Lung (tissue), 12 donors: Measurements from ENCODE around the gene SIRT4. TPM values are rescaled to one million over a fixed set of nuclear protein-coding genes. Genes with fewer than 3 reads are reported as not detected.

Source experiments
- ATAC-seq: fragments of 200-7000 bp; cut with Tn5 transposase; one replicate; pipeline ENCODE4 v1.9.1; 2020; ENCODE audit warnings: moderate number of reproducible peaks; ENCODE audit not compliant: insufficient read depth, low FRiP score
- DNase-seq, 3 donors: peaks; one replicate each; pipeline ENCODE4 v3.0.0-alpha.2; 2013 to 2017
- H3K27ac ChIP-seq, 2 donors: one replicate each; pipeline ENCODE4 v1.5.1; 2013; ENCODE audit warnings: mild to moderate bottlenecking in 2 of 2, moderate library complexity in 2 of 2, control low read depth in 1 of 2, inconsistent platforms in 1 of 2, low read depth in 1 of 2, low read length in 1 of 2
- H3K27me3 ChIP-seq, 3 donors: one replicate each; pipeline ENCODE4 v1.5.1; 2013; ENCODE audit warnings: low read length in 2 of 3; ENCODE audit not compliant: control insufficient read depth in 3 of 3, insufficient read depth in 3 of 3
- H3K36me3 ChIP-seq, 4 donors: one replicate each; pipeline ENCODE4 v1.5.1; 2013; ENCODE audit warnings: low read length in 4 of 4, mild to moderate bottlenecking in 1 of 4, moderate library complexity in 1 of 4; ENCODE audit not compliant: control insufficient read depth in 4 of 4, insufficient read depth in 4 of 4
- H3K4me1 ChIP-seq, 5 donors: one replicate each; pipeline ENCODE4 v1.5.1; 2013; ENCODE audit warnings: low read length in 5 of 5, mild to moderate bottlenecking in 2 of 5, moderate library complexity in 1 of 5; ENCODE audit not compliant: control insufficient read depth in 5 of 5, insufficient read depth in 5 of 5
- H3K4me3 ChIP-seq: one replicate; pipeline ENCODE4 v1.5.1; 2013; ENCODE audit warnings: mild to moderate bottlenecking, control low read depth, moderate library complexity
- H3K9ac ChIP-seq, 2 donors: one replicate each; pipeline ENCODE4 v1.5.1; 2013; ENCODE audit warnings: low read length in 2 of 2, control low read depth in 1 of 2; ENCODE audit not compliant: insufficient read depth in 1 of 2
- H3K9me3 ChIP-seq, 4 donors: one replicate each; pipeline ENCODE4 v1.5.1; 2013; ENCODE audit warnings: low read length in 3 of 4, mild to moderate bottlenecking in 1 of 4, moderate library complexity in 1 of 4; ENCODE audit not compliant: control insufficient read depth in 4 of 4, insufficient read depth in 3 of 4
- CTCF ChIP-seq: IDR thresholded peaks from 2 replicates; pipeline ENCODE4 v1.5.1; 2012; ENCODE audit warnings: mild to moderate bottlenecking; ENCODE audit errors: control extremely low read depth, extremely low read depth
- WGBS, 2 donors: extraction: QIAGEN DNeasy Blood & Tissue Kit; methylation state at CpG; one replicate each; pipeline ENCODE4 v1.1.7; 2013; 5-methylcytosine and 5-hydroxymethylcytosine counted together
- polyA plus RNA-seq, 2 donors: library from polyadenylated mRNA; stranded (reverse); fragments of 200-250 nt; gene quantifications; one replicate each; pipeline ENCODE4 v1.2.1, GENCODE V29; 2013
- total RNA-seq, 2 donors: library from RNA; depleted of rRNA in 1 of 2; stranded (reverse); fragments of >200 nt in 1 of 2; gene quantifications; one replicate each; pipeline ENCODE4 v1.2.1, GENCODE V29; 2014 to 2021
- donor health status: control.
- donor health status: control.
- donor health status: Bipolar disorder and iron deficiency.
- donor health status: healthy.
- donor health status: DM: yes; HTN: yes; CAD: no.

Gene SIRT4
- total and polyA plus RNA-seq, 4 donors = 0.95 to 5.9 (median 1.7) TPM

- TF ChIP-seq CTCF = no peak
- Histone ChIP-seq H3K9me3 (peaks cover 0 to 2% (median 0%) of the 10 kb centered on the region in 4 donors), H3K27me3 (no peaks in the 10 kb centered on the region), H3K9ac (no peak overlapping the region), H3K4me3 (no peak overlapping the region), H3K4me1 (no peaks in the 10 kb centered on the region), H3K36me3 (peaks cover 0 to 20% (median 0%) of the 10 kb centered on the region in 4 donors), H3K27ac (no peak overlapping the region)
- ATAC-seq = no peak
- WGBS, 2 donors = 87 to 94% methylated on average over 4 of the region's 4 CpGs
- no peak for DNase-seq
Observed at GRCh38 chr12:120353556-120354317, 51.6 kb downstream of the SIRT4 start.

GRCh38 chr12:120356567-120357030 is 54.5 kb downstream of the SIRT4 start:
- peak; percentile 85 for ATAC-seq
- TF ChIP-seq CTCF = peak; percentile 71
- no peaks in the 10 kb centered on the region for H3K27me3 ChIP-seq
- peaks cover 0 to 5% (median 0%) of the 10 kb centered on the region in 5 donors for H3K4me1 ChIP-seq
- H3K36me3 ChIP-seq = peaks cover 0 to 20% (median 0%) of the 10 kb centered on the region in 4 donors
- no peak overlapping the region for H3K27ac ChIP-seq
- no peak overlapping the region for H3K4me3 ChIP-seq
- WGBS, 2 donors = 65 to 70% methylated on average over 13 of the region's 13 CpGs
- H3K9me3 ChIP-seq = peaks cover 0 to 2% (median 0%) of the 10 kb centered on the region in 4 donors
- no peak overlapping the region for H3K9ac ChIP-seq
- DNase-seq = peak; percentile 70 to 82 (median 78)

- peaks cover 0 to 20% (median 0%) of the 10 kb centered on the region in 4 donors for H3K36me3 ChIP-seq
- WGBS, 2 donors = 80 to 91% methylated on average over 5 of the region's 5 CpGs
- no peak for DNase-seq
- no peaks in the 10 kb centered on the region for H3K27me3 ChIP-seq
- ATAC-seq = no peak
- H3K4me3 ChIP-seq = no peak overlapping the region
- H3K9ac ChIP-seq = no peak overlapping the region
- no peak overlapping the region for H3K27ac ChIP-seq
- H3K9me3 ChIP-seq = peaks cover 0 to 2% (median 0%) of the 10 kb centered on the region in 4 donors
- H3K4me1 ChIP-seq = peaks cover 0 to 10% (median 3%) of the 10 kb centered on the region in 5 donors
- no peak for TF ChIP-seq CTCF
Observed at GRCh38 chr12:120357104-120357503, 55.0 kb downstream of the SIRT4 start.
